Measurements from ENCODE around the gene PLCD1. TPM values are rescaled to one million over a fixed set of nuclear protein-coding genes. Genes with fewer than 3 reads are reported as not detected.

The PLCD1 gene
- total and polyA plus RNA-seq, 2 of the 13 experiments (the other 11 are each of a cell fraction or from before 2014, with no cell fraction given), result 10.1 to 12.4 TPM

DNA sequence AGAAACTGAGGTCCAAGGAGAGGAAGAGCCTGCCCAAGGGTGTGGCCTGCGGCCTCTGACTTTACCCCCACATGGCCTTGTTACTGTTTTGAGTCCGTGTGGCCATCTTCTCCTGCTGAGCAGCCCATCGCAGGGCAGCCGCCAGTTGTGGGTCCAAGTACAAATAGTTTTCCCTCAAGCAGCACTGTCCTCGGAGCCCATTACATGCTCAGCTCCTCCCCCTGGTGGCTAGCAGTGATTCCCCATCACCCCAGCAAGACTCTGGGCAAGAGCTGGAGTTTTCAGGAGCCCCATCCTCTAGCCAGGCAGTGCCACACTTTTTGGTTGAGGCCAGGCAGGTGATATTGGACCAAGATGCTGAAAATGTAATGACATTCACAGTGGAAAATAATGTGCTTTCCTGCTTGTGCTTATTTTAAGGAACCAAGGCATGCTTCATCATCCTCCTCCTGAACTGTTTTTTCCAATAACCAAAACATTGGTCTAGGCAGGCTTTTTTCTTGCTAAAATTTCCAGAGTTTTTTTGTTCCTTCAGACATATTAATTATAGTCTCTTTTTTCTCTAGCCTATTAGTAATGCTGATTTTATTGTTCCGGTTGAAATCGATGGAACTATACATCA is 62.1 kb downstream of the PLCD1 start (continued):
- TF ChIP-seq ZNF407 (CRISPR knock-in tag; IDR thresholded peaks at IDR 0.05; ENCODE audit: not compliant biosample characterization) (no peak), ZBTB38 (CRISPR knock-in tag; IDR thresholded peaks at IDR 0.05) (peak; percentile 69; the same call in 1 of the 2 replicates), ERF (CRISPR knock-in tag; IDR thresholded peaks at IDR 0.05) (no peak; the same call in 1 of the 2 replicates), EED (CRISPR knock-in tag; IDR thresholded peaks at IDR 0.05) (no peak), JUNB (CRISPR knock-in tag; IDR thresholded peaks at IDR 0.05; ENCODE audit: borderline replicate concordance) (no peak), TMF1 (CRISPR knock-in tag; IDR thresholded peaks at IDR 0.05; ENCODE audit: low read depth) (no peak), ZNF562 (CRISPR knock-in tag; IDR thresholded peaks at IDR 0.05; ENCODE audit: borderline replicate concordance) (no peak), SETDB1 (CRISPR knock-in tag; IDR thresholded peaks at IDR 0.05; ENCODE audit: borderline replicate concordance) (no peak), ZNF263 (CRISPR knock-in tag; IDR thresholded peaks at IDR 0.05) (0 out of 2 replicates have a peak, but pooled peaks have one; percentile 18), ATF2 (CRISPR knock-in tag; IDR thresholded peaks at IDR 0.05) (no peak), ZNF839 (CRISPR knock-in tag; IDR thresholded peaks at IDR 0.05; ENCODE audit: borderline replicate concordance) (no peak), HES4 (CRISPR knock-in tag; IDR thresholded peaks at IDR 0.05; ENCODE audit: borderline replicate concordance) (no peak), GRHL1 (CRISPR knock-in tag; conservative IDR thresholded peaks at IDR 0.05) (no peak), NRL (CRISPR knock-in tag; IDR thresholded peaks at IDR 0.05; ENCODE audit: borderline replicate concordance) (no peak)
- TF ChIP-seq, protein P1, sequence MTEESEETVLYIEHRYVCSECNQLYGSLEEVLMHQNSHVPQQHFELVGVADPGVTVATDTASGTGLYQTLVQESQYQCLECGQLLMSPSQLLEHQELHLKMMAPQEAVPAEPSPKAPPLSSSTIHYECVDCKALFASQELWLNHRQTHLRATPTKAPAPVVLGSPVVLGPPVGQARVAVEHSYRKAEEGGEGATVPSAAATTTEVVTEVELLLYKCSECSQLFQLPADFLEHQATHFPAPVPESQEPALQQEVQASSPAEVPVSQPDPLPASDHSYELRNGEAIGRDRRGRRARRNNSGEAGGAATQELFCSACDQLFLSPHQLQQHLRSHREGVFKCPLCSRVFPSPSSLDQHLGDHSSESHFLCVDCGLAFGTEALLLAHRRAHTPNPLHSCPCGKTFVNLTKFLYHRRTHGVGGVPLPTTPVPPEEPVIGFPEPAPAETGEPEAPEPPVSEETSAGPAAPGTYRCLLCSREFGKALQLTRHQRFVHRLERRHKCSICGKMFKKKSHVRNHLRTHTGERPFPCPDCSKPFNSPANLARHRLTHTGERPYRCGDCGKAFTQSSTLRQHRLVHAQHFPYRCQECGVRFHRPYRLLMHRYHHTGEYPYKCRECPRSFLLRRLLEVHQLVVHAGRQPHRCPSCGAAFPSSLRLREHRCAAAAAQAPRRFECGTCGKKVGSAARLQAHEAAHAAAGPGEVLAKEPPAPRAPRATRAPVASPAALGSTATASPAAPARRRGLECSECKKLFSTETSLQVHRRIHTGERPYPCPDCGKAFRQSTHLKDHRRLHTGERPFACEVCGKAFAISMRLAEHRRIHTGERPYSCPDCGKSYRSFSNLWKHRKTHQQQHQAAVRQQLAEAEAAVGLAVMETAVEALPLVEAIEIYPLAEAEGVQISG (CRISPR knock-in tag; IDR thresholded peaks at IDR 0.05), result no peak

Measured in HepG2 (cell line).